K562 (cell line): ENCODE measurements around the gene BARD1.

ENCODE experiments used
- CBX5 ChIP-seq: IDR thresholded peaks from 2 replicates; pipeline ENCODE4 v1.6.1; 2014; ENCODE audit warnings: low read depth, borderline replicate concordance
- GABPA ChIP-seq: fragments of 200-800 bp; sonication (Bioruptor generic); conservative IDR thresholded peaks from 2 replicates; pipeline ENCODE4 v1.6.1; 2016; ENCODE audit warnings: low read depth, missing genetic modification characterization, missing compliant biosample characterization
- GATA2 ChIP-seq: sonication (generic); formaldehyde crosslinking; IDR thresholded peaks from 2 replicates; pipeline ENCODE4 v1.4.0; 2020; ENCODE audit warnings: mild to moderate bottlenecking, missing genetic modification reagents
- HNRNPH1 ChIP-seq: fragments of 200-400 bp; formaldehyde crosslinking; optimal IDR thresholded peaks from 2 replicates; pipeline ENCODE3; 2017; ENCODE audit warnings: low read depth, mild to moderate bottlenecking, low read length, moderate library complexity
- NONO ChIP-seq, 2 experiments: fragments of 200-400 bp in 1 of 2; fragments of 450-650 bp in 1 of 2; formaldehyde crosslinking in 1 of 2; IDR thresholded peaks; 2 replicates each; pipeline ENCODE4 v1.6.1; 2017; ENCODE audit warnings: low read depth in 2 of 2, mild to moderate bottlenecking in 2 of 2, moderate library complexity in 2 of 2, low read length in 1 of 2
- PHF8 ChIP-seq: fragments of 200-600 bp; sonication (generic); IDR thresholded peaks from 2 replicates; pipeline ENCODE4 v1.6.1; 2012; ENCODE audit warnings: mixed run types, mild to moderate bottlenecking, inconsistent platforms, low read length, moderate library complexity, borderline replicate concordance
- POLR2AphosphoS5 ChIP-seq: IDR thresholded peaks from 2 replicates; pipeline ENCODE4 v1.6.1; 2011; ENCODE audit warnings: mild to moderate bottlenecking, low read depth, low read length, moderate library complexity; ENCODE audit not compliant: control insufficient read depth, insufficient read depth
- SMAD3 ChIP-seq: fragments of 450-650 bp; formaldehyde crosslinking; conservative IDR thresholded peaks from 2 replicates; pipeline ENCODE4 v1.4.0; 2020; ENCODE audit warnings: mild to moderate bottlenecking
- TAF7 ChIP-seq: fragments of 450-650 bp; IDR thresholded peaks from 2 replicates; pipeline ENCODE4 v1.6.1; 2016; ENCODE audit warnings: missing genetic modification characterization, missing compliant biosample characterization
- ZNF584 ChIP-seq: fragments of 200-800 bp; sonication (Bioruptor generic); IDR thresholded peaks from 2 replicates; pipeline ENCODE4 v1.6.1; 2016; ENCODE audit warnings: low read depth, mild to moderate bottlenecking, missing genetic modification characterization, missing compliant biosample characterization
- TF ChIP-seq, protein P1 (sequence below): fragments of 450-650 bp; IDR thresholded peaks from 2 replicates; pipeline ENCODE4 v1.6.1; 2016; ENCODE audit warnings: missing biosample characterization, missing genetic modification characterization
- TF ChIP-seq, protein P2 (sequence below), 3 experiments: IDR thresholded peaks in 2 of 3; conservative IDR thresholded peaks in 1 of 3; 2 replicates each; pipeline ENCODE4 v1.5.1; 2011 to 2012; ENCODE audit warnings: low read length in 3 of 3, mild to moderate bottlenecking in 3 of 3, control low read depth in 2 of 3, improper control_type of control experiment in 1 of 3, inconsistent platforms in 1 of 3, low read depth in 1 of 3, mixed read lengths in 1 of 3, moderate library complexity in 1 of 3; ENCODE audit not compliant: insufficient read depth in 2 of 3
- TF ChIP-seq, protein P3 (sequence below): fragments of 250-450 bp; sonication (Bioruptor Pico); IDR thresholded peaks from 2 replicates; pipeline ENCODE4 v1.5.0; 2022; ENCODE audit warnings: mild to moderate bottlenecking

DNA sequence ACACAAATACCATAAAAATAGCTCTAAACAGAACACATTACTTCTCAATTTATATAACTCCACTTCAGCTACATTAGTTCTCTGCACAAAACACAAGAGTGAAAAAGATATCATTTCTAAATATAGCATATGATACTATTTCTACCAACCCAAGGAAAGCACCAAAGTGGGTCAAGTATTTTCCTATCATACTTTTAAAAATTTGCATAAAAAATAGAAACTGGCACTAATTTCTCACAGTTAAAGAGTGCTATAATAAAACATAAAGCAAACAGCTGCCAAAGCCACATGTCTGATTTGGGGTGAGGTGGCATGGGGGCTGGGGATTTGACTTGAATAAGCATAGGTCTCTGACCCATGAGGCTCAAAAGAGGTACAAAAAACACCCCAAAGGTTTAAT, 61.5 kb downstream of the BARD1 start:
- TF ChIP-seq GATA2 (CRISPR knock-in tag), result no peak
- TF ChIP-seq POLR2AphosphoS5, result no peak
- TF ChIP-seq, protein P1, sequence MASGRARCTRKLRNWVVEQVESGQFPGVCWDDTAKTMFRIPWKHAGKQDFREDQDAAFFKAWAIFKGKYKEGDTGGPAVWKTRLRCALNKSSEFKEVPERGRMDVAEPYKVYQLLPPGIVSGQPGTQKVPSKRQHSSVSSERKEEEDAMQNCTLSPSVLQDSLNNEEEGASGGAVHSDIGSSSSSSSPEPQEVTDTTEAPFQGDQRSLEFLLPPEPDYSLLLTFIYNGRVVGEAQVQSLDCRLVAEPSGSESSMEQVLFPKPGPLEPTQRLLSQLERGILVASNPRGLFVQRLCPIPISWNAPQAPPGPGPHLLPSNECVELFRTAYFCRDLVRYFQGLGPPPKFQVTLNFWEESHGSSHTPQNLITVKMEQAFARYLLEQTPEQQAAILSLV (tag), result no peak
- TF ChIP-seq, protein P2, sequence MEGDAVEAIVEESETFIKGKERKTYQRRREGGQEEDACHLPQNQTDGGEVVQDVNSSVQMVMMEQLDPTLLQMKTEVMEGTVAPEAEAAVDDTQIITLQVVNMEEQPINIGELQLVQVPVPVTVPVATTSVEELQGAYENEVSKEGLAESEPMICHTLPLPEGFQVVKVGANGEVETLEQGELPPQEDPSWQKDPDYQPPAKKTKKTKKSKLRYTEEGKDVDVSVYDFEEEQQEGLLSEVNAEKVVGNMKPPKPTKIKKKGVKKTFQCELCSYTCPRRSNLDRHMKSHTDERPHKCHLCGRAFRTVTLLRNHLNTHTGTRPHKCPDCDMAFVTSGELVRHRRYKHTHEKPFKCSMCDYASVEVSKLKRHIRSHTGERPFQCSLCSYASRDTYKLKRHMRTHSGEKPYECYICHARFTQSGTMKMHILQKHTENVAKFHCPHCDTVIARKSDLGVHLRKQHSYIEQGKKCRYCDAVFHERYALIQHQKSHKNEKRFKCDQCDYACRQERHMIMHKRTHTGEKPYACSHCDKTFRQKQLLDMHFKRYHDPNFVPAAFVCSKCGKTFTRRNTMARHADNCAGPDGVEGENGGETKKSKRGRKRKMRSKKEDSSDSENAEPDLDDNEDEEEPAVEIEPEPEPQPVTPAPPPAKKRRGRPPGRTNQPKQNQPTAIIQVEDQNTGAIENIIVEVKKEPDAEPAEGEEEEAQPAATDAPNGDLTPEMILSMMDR (IDR thresholded peaks at IDR 0.05 in 2 of 3, conservative IDR thresholded peaks at IDR 0.05 in 1 of 3; ENCODE audit: insufficient read depth in 2 of 3, low read depth in 1 of 3, low read length in 3 of 3), result no peak
- no peak for TF ChIP-seq SMAD3 (CRISPR knock-in tag)
- no peak for TF ChIP-seq TAF7 (tag)
- TF ChIP-seq CBX5, result no peak
- no peak for TF ChIP-seq HNRNPH1
- TF ChIP-seq PHF8, result no peak
- TF ChIP-seq, protein P3, sequence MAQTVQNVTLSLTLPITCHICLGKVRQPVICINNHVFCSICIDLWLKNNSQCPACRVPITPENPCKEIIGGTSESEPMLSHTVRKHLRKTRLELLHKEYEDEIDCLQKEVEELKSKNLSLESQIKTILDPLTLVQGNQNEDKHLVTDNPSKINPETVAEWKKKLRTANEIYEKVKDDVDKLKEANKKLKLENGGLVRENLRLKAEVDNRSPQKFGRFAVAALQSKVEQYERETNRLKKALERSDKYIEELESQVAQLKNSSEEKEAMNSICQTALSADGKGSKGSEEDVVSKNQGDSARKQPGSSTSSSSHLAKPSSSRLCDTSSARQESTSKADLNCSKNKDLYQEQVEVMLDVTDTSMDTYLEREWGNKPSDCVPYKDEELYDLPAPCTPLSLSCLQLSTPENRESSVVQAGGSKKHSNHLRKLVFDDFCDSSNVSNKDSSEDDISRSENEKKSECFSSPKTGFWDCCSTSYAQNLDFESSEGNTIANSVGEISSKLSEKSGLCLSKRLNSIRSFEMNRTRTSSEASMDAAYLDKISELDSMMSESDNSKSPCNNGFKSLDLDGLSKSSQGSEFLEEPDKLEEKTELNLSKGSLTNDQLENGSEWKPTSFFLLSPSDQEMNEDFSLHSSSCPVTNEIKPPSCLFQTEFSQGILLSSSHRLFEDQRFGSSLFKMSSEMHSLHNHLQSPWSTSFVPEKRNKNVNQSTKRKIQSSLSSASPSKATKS, result no peak
- TF ChIP-seq GABPA (tag), result no peak
- no peak for TF ChIP-seq ZNF584
- TF ChIP-seq NONO (IDR thresholded peaks at IDR 0.05; ENCODE audit: low read depth in 2 of 2, low read length in 1 of 2), result no peak
